ENCODE results near the gene SLC44A3. TPM values are rescaled to one million over a fixed set of nuclear protein-coding genes. Genes with fewer than 3 reads are reported as not detected.
A peak's percentile ranks its signal among the peaks of the same experiment; 100 is the strongest.

Gene SLC44A3
- total and polyA plus RNA-seq, 8 donors = 13.0 to 52.5 (median 23.2) TPM

DNA sequence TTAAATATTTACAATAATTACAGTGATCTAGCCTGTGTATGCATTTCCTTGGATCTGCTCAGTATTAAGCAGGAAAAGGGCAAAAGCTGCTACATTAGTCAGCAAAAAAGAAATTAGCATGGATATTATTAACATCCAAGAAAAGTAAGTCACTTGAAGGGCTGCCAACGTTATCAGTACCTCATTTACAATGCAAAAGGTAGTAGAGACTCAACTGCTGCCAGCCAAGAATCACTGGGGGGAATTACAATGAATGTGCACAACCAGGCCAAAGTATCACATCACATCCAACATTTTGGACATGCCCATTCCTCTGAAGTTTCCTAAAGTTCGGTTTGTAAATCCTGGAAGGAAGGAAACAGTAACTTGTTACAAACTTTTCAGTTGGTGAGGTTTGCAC is 104.8 kb downstream of the SLC44A3 start:
- WGBS, 2 donors = 2 to 4% methylated on average over 2 of the region's 2 CpGs
- FAIRE-seq (no peak), ATAC-seq (peak in 1 of 4 donors; percentile 3), DNase-seq (peak in 1 of 6 donors; percentile 56)
- TF ChIP-seq, protein P1, sequence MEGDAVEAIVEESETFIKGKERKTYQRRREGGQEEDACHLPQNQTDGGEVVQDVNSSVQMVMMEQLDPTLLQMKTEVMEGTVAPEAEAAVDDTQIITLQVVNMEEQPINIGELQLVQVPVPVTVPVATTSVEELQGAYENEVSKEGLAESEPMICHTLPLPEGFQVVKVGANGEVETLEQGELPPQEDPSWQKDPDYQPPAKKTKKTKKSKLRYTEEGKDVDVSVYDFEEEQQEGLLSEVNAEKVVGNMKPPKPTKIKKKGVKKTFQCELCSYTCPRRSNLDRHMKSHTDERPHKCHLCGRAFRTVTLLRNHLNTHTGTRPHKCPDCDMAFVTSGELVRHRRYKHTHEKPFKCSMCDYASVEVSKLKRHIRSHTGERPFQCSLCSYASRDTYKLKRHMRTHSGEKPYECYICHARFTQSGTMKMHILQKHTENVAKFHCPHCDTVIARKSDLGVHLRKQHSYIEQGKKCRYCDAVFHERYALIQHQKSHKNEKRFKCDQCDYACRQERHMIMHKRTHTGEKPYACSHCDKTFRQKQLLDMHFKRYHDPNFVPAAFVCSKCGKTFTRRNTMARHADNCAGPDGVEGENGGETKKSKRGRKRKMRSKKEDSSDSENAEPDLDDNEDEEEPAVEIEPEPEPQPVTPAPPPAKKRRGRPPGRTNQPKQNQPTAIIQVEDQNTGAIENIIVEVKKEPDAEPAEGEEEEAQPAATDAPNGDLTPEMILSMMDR (IDR thresholded peaks at IDR 0.05) = no peak
- Histone ChIP-seq H3K9me3 (no peaks in the 10 kb centered on the region), H3K27ac (peak overlapping the region in 3 of 4 donors; percentile 92 to 99 (median 97)), H3K4me3 (peak overlapping the region; percentile 69 to 91 (median 75)), H3K27me3 (no peaks in the 10 kb centered on the region), H3K4me1 (peaks cover 0 to 57% (median 12%) of the 10 kb centered on the region in 3 donors), H3K36me3 (no peaks in the 10 kb centered on the region)
- intact Hi-C loops (cut with DNase I) = loop anchor here in 1 of 3 donors (10.0 kb wide), 1 partner anchor 60 kb away; no protein-coding TSS in a partner anchor

DNA sequence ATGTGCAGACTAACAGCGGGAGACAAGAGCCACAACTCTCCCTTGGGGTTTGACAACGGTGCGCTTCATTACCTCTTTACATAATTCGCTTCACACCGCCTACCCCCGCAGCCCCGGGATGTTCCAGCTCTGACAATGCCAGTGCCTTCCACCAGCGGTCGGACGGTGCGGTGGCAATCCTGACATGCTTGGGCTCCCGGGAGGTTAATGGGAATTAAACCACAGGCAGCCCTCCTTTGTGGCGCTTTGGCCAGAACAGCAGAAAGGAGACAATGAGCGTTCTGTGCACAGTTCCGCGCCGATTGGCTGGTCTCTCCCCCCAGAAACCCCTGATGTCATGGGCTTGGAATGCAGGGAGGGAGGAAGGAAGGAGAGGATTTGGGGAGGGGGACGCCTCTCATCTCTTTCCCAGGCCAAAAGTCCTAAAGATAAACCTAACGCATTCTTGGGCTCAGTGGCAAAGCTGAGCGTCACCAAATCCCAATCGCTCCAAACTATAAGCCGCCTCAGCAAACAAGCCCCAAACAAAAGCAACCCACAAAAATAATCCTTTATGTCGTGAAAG is 105.5 kb downstream of the SLC44A3 start:
- Histone ChIP-seq H3K27me3 (no peaks in the 10 kb centered on the region), H3K4me1 (peaks cover 0 to 51% (median 12%) of the 10 kb centered on the region in 3 donors), H3K27ac (peak overlapping the region; percentile 90 to 99 (median 94)), H3K36me3 (no peaks in the 10 kb centered on the region), H3K4me3 (peak overlapping the region; percentile 69 to 91 (median 75)), H3K9me3 (no peaks in the 10 kb centered on the region)
- ATAC-seq (peak; percentile 45 to 53 (median 48)), FAIRE-seq (no peak), DNase-seq (peak; percentile 68 to 76 (median 74))
- TF ChIP-seq, protein P1 (IDR thresholded peaks at IDR 0.05) = no peak
- intact Hi-C loops (cut with DNase I) = loop anchor here in 1 of 3 donors (10.0 kb wide), 1 partner anchor 61 kb away; no protein-coding TSS in a partner anchor
- 1 to 2% methylated on average over 23 of the region's 23 CpGs for WGBS, 2 donors

DNA sequence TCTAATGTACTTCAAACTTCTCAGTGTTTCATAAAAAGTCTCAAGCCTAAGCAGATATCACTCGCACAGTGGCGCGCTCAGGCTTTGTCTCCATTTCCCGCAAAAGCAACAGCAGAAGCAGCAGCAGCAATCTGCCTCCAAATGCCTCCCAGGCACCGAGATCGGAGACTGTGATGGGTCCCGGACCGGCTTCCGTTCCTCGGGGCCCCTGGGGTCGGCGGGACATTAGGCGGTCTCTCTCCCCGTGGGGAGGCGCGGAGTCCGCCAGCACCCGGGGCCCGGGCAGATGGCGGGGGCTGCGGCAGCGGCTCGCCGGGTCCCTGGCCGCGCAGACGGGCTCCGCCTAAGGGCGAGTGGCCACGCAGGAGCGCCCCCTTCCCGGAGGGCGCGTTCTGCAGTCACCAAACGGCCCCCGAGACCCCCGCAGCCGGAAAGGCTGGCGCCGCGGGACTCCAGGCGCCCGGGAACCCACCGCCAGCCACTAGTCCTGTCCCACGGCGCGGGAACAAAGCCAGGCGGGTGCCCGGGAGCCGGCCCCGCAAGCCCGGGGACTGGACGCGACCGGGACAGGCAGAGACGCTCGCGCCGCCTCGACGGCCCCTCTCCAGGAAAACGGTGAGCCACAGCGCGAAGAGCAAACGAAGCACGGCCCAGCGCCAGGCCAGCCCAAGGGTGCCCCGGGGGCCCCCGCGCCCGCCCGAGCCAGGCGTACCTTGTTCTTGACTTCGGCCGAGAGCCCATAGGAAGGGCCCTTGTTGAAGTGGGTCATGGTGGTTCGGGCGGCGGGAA is 106.2 kb downstream of the SLC44A3 start:
- no peaks in the 10 kb centered on the region for H3K27me3 ChIP-seq
- FAIRE-seq (no peak), ATAC-seq (peak; percentile 60 to 73 (median 64)), DNase-seq (peak; percentile 45 to 85 (median 61))
- 0 to 1% methylated on average over 64 to 78 of the region's 78 CpGs for WGBS, 2 donors
- TF ChIP-seq, protein P1 (IDR thresholded peaks at IDR 0.05) = peak in 3 of 4 donors; percentile 9 to 22 (median 13)
- peak overlapping the region; percentile 69 to 91 (median 75) for H3K4me3 ChIP-seq
- peak overlapping the region; percentile 90 to 99 (median 94) for H3K27ac ChIP-seq
- intact Hi-C loops (cut with DNase I) = loop anchor here in 1 of 3 donors (10.0 kb wide), 1 partner anchor 62 kb away; no protein-coding TSS in a partner anchor
- peaks cover 0 to 47% (median 12%) of the 10 kb centered on the region in 3 donors for H3K4me1 ChIP-seq
- H3K36me3 ChIP-seq = no peaks in the 10 kb centered on the region
- H3K9me3 ChIP-seq = no peaks in the 10 kb centered on the region

DNA sequence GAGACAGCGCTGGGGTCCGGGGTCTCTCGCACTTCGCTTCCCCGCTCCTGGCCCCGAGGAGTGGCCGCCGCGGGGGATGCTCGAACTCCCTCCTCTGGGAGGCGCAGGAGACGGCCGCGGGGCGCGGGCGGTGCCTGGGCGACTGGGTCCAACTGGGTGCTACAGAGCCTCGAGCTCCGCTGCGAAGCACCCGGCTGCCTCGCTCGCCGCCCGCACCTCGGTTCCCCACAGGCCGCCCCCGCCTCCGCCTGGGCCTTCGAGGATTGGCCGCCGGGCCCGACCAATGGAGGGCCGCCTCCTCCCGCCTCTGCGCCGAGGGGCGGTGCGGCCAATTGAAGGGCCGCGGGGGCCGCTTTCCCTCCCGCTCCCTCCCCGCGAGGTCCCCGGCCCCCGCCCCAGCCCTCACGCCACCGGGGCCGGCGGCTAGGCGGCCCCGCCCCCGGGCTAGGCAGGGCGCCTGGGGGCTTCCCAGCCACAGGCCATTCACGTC is 106.8 kb downstream of the SLC44A3 start, which contains the start of gene CNN3:
Gene CNN3, minus strand, starts transcription at position 196 of the 490 bp plus-strand sequence. CDS start 216 bp downstream, outside the sequence.
- Histone ChIP-seq H3K27me3 (no peaks in the 10 kb centered on the region), H3K4me3 (peak within 1 kb of the TSS; percentile 69 to 91 (median 75)), H3K36me3 (no peaks in the 10 kb centered on the region), H3K9me3 (no peaks in the 10 kb centered on the region), H3K4me1 (peaks cover 0 to 41% (median 12%) of the 10 kb centered on the region in 3 donors), H3K27ac (peak within 1 kb of the TSS; percentile 90 to 99 (median 94))
- WGBS, 2 donors = 1% methylated on average over 36 to 57 of the region's 57 CpGs
- DNase-seq = peak; percentile 89 to 98 (median 92)
- FAIRE-seq = no peak
- TF ChIP-seq, protein P1 (IDR thresholded peaks at IDR 0.05) = no peak
- intact Hi-C loops (cut with DNase I) = loop anchor here in 1 of 3 donors (10.0 kb wide), 1 partner anchor 62 kb away; no protein-coding TSS in a partner anchor
- peak; percentile 85 to 91 (median 88) for ATAC-seq

Measured in pancreas (tissue), 10 donors.